CD4-positive, alpha-beta T cell (primary cell): ENCODE results near the gene POLR3C. TPM values are rescaled to one million over a fixed set of nuclear protein-coding genes. Genes with fewer than 3 reads are reported as not detected.

Experiments
- ATAC-seq: fragments of 200-7000 bp; cut with Tn5 transposase; one replicate; pipeline ENCODE4 v1.10.0; 2022; ENCODE audit warnings: mild to moderate bottlenecking; ENCODE audit not compliant: poor library complexity
- CTCF ChIA-PET: fragments of 350-600 bp; sonication (Branson Sonifier 250); formaldehyde crosslinking; loops from one replicate; lab custom pipeline; 2021; ENCODE audit warnings: antibody characterized with exemption, inconsistent platforms; lab: Charles Lee
- POLR2A ChIA-PET: fragments of 350-600 bp; sonication (Branson Sonifier 250); formaldehyde crosslinking; loops from one replicate; lab custom pipeline; 2021; ENCODE audit warnings: antibody characterized with exemption, inconsistent platforms; lab: Charles Lee
- DNase-seq, 14 experiments: peaks; one replicate each; pipeline ENCODE4 v3.0.0-alpha.2; 2013 to 2020; ENCODE audit warnings: mixed read lengths in 2 of 14
- H3K27ac ChIP-seq, 2 donors: one replicate each; pipeline versions ENCODE4 v1.5.1 to v1.7.0; 2013; ENCODE audit warnings: low read length in 2 of 2, low read depth in 1 of 2, mild to moderate bottlenecking in 1 of 2
- H3K27me3 ChIP-seq, 2 experiments: 1 replicate in 1 of 2; 2 replicates in 1 of 2; pipeline versions ENCODE4 v1.6.1 to v1.7.0; 2013; ENCODE audit warnings: low read length in 2 of 2, control low read depth in 1 of 2, mild to moderate bottlenecking in 1 of 2, moderate library complexity in 1 of 2; ENCODE audit not compliant: insufficient read depth in 2 of 2, control insufficient read depth in 1 of 2
- H3K36me3 ChIP-seq: one replicate; pipeline ENCODE4 v1.6.1; 2013; ENCODE audit warnings: low read length, control low read depth; ENCODE audit not compliant: insufficient read depth
- H3K4me1 ChIP-seq: one replicate; pipeline ENCODE4 v1.6.1; 2013; ENCODE audit warnings: low read length, control low read depth; ENCODE audit not compliant: insufficient read depth
- H3K4me3 ChIP-seq: one replicate; pipeline ENCODE4 v1.5.1; 2013; ENCODE audit warnings: mild to moderate bottlenecking, low read length, moderate library complexity
- H3K9me3 ChIP-seq, 2 experiments: 1 replicate in 1 of 2; 2 replicates in 1 of 2; pipeline versions ENCODE4 v1.6.1 to v1.7.0; 2013; ENCODE audit warnings: low read length in 2 of 2, mild to moderate bottlenecking in 2 of 2, control low read depth in 1 of 2, moderate library complexity in 1 of 2; ENCODE audit not compliant: control insufficient read depth in 1 of 2, insufficient read depth in 1 of 2
- H3K27ac Mint-ChIP-seq: one replicate; pipeline ENCODE4 v1.8.0; 2020; ENCODE audit warnings: mixed read lengths
- H3K27me3 Mint-ChIP-seq: one replicate; pipeline ENCODE4 v1.8.0; 2021; ENCODE audit warnings: mixed read lengths
- H3K36me3 Mint-ChIP-seq: one replicate; pipeline ENCODE4 v1.8.0; 2021; ENCODE audit warnings: low read depth, mixed read lengths
- H3K4me1 Mint-ChIP-seq: one replicate; pipeline ENCODE4 v1.8.0; 2021; ENCODE audit warnings: low read depth, mixed read lengths
- H3K4me3 Mint-ChIP-seq: one replicate; pipeline ENCODE4 v1.8.0; 2020; ENCODE audit warnings: mild to moderate bottlenecking, mixed read lengths
- H3K9me3 Mint-ChIP-seq: one replicate; pipeline ENCODE4 v1.8.0; 2020; ENCODE audit warnings: mixed read lengths
- CTCF ChIP-seq: fragments of 200-600 bp; IDR thresholded peaks from one replicate; pipeline ENCODE4 v1.8.0; 2022; ENCODE audit warnings: antibody characterized with exemption, mild to moderate bottlenecking
- intact Hi-C, 2 experiments: fragments of 100-400 bp; cut with DNase I in 1 of 2; cut with micrococcal nuclease in 1 of 2; formaldehyde crosslinking; loops; one replicate each; pipeline versions ENCODE4 v1.15.1 to v1.9.0; 2023 to 2025; cut with DNase I, micrococcal nuclease
- total RNA-seq, 174 experiments: library from RNA in 2 of 174; stranded (reverse) in 2 of 174; gene quantifications; one replicate each; pipeline ENCODE4 v1.2.3 and lab custom pipeline; 2021 to 2026

POLR3C gene
- total RNA-seq, 2 experiments from 2014 or later: 18.6 to 19.9 TPM

- no peak overlapping the region for H3K4me3 ChIP-seq
- H3K27ac ChIP-seq: no peak overlapping the region
- peaks cover 62% of the 10 kb centered on the region for H3K36me3 Mint-ChIP-seq
- no peaks in the 10 kb centered on the region for H3K27me3 Mint-ChIP-seq
- peaks cover 19% of the 10 kb centered on the region for H3K36me3 ChIP-seq
- ChIA-PET CTCF (no interaction called here), POLR2A (no interaction called here)
- no peaks in the 10 kb centered on the region for H3K9me3 Mint-ChIP-seq
- DNase-seq (no peak), ATAC-seq (no peak)
- H3K27me3 ChIP-seq: no peaks in the 10 kb centered on the region
- H3K4me1 Mint-ChIP-seq: peaks cover 26% of the 10 kb centered on the region
- no peaks in the 10 kb centered on the region for H3K9me3 ChIP-seq
- H3K4me1 ChIP-seq: no peaks in the 10 kb centered on the region
- intact Hi-C loops: no loop called here
- H3K27ac Mint-ChIP-seq: no peak overlapping the region
- H3K4me3 Mint-ChIP-seq: no peak overlapping the region
- TF ChIP-seq CTCF: no peak
Observed at GRCh38 chr1:145782272-145783099, 41.5 kb upstream of the POLR3C start.

GRCh38 chr1:145784409-145784808 lies 39.6 kb upstream of the POLR3C start:
- Histone ChIP-seq H3K27me3 (no peaks in the 10 kb centered on the region), H3K9me3 (no peaks in the 10 kb centered on the region), H3K27ac (no peak overlapping the region), H3K36me3 (peaks cover 27% of the 10 kb centered on the region), H3K4me1 (no peaks in the 10 kb centered on the region), H3K4me3 (no peak overlapping the region)
- no peaks in the 10 kb centered on the region for H3K9me3 Mint-ChIP-seq
- no peak for ATAC-seq
- H3K36me3 Mint-ChIP-seq: peaks cover 68% of the 10 kb centered on the region
- H3K4me3 Mint-ChIP-seq: no peak overlapping the region
- POLR2A ChIA-PET: no interaction called here
- intact Hi-C loops: no loop called here
- no peaks in the 10 kb centered on the region for H3K27me3 Mint-ChIP-seq
- CTCF ChIA-PET: no interaction called here
- H3K4me1 Mint-ChIP-seq: peaks cover 32% of the 10 kb centered on the region
- no peak overlapping the region for H3K27ac Mint-ChIP-seq
- no peak for DNase-seq
- no peak for TF ChIP-seq CTCF

GRCh38 chr1:145785547-145785946 lies 38.5 kb upstream of the POLR3C start:
- no peaks in the 10 kb centered on the region for H3K27me3 Mint-ChIP-seq
- no peaks in the 10 kb centered on the region for H3K9me3 ChIP-seq
- DNase-seq (no peak), ATAC-seq (no peak)
- H3K36me3 ChIP-seq: peaks cover 27% of the 10 kb centered on the region
- no peaks in the 10 kb centered on the region for H3K27me3 ChIP-seq
- no peak overlapping the region for H3K4me3 ChIP-seq
- H3K27ac ChIP-seq: no peak overlapping the region
- H3K4me3 Mint-ChIP-seq: no peak overlapping the region
- H3K27ac Mint-ChIP-seq: no peak overlapping the region
- H3K36me3 Mint-ChIP-seq: peaks cover 67% of the 10 kb centered on the region
- intact Hi-C loops: no loop called here
- no peaks in the 10 kb centered on the region for H3K4me1 ChIP-seq
- no peak for TF ChIP-seq CTCF
- ChIA-PET CTCF (no interaction called here), POLR2A (no interaction called here)
- peaks cover 32% of the 10 kb centered on the region for H3K4me1 Mint-ChIP-seq
- no peaks in the 10 kb centered on the region for H3K9me3 Mint-ChIP-seq
